Body of pancreas (tissue), 4 donors: ENCODE data around the gene TMEFF2.

ENCODE experiments used
- POLR2A ChIP-seq, 3 donors: fragments of 450-650 bp; IDR thresholded peaks; one replicate each; pipeline ENCODE4 v1.6.1; 2016; ENCODE audit warnings: antibody characterized with exemption in 3 of 3, mild to moderate bottlenecking in 2 of 3
- TF ChIP-seq, protein P1 (sequence below), 7 experiments: fragments of 450-650 bp in 4 of 7; fragments of 200-600 bp in 3 of 7; sonication (generic) in 3 of 7; IDR thresholded peaks; one replicate each; pipeline ENCODE4 v1.5.1; 2016 to 2019; ENCODE audit warnings: antibody characterized with exemption in 7 of 7

DNA sequence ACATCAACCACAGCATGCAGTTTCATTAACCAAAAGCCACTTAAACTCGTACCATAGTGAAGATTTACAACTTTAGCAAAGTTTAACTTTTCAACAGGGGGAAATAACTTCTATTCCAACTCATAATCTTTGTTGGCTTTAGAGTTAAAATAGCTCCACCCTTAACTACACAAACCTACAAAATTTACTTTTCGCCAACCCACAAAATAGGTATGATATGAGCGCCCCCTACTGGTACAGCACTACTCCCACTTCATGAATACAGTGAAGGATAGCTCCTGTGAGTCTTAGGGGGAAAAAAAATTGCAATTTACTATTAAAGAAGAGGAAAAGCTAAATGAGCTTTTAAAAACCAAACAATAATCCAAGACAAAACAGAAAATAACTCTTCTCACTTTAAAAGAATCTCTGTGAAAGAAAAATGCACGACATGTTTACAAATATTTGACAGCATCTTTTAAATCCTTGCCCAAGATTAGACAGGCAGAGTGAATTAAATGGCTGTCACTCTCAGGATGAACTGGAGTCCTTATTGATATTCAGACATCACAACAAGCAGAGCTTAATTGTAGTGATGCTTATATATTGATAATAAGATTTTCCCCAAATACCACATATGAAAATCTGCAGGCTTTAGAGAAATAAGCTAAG lies 32.2 kb downstream of the TMEFF2 start:
- TF ChIP-seq, protein P1, sequence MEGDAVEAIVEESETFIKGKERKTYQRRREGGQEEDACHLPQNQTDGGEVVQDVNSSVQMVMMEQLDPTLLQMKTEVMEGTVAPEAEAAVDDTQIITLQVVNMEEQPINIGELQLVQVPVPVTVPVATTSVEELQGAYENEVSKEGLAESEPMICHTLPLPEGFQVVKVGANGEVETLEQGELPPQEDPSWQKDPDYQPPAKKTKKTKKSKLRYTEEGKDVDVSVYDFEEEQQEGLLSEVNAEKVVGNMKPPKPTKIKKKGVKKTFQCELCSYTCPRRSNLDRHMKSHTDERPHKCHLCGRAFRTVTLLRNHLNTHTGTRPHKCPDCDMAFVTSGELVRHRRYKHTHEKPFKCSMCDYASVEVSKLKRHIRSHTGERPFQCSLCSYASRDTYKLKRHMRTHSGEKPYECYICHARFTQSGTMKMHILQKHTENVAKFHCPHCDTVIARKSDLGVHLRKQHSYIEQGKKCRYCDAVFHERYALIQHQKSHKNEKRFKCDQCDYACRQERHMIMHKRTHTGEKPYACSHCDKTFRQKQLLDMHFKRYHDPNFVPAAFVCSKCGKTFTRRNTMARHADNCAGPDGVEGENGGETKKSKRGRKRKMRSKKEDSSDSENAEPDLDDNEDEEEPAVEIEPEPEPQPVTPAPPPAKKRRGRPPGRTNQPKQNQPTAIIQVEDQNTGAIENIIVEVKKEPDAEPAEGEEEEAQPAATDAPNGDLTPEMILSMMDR (IDR thresholded peaks at IDR 0.05) = peak; percentile 57 to 97 (median 89)
- TF ChIP-seq POLR2A (IDR thresholded peaks at IDR 0.05) = no peak
